CD4-positive, alpha-beta T cell treated with Interleukin-6 at 100 ng/mL for 8 hours (primary cell): Measurements from ENCODE around the gene PTGR3.

Experiments
- DNase-seq: peaks from one replicate; pipeline ENCODE4 v3.0.0-alpha.2; 2020; ENCODE audit warnings: mixed read lengths, low spot score

Gene PTGR3, protein sequence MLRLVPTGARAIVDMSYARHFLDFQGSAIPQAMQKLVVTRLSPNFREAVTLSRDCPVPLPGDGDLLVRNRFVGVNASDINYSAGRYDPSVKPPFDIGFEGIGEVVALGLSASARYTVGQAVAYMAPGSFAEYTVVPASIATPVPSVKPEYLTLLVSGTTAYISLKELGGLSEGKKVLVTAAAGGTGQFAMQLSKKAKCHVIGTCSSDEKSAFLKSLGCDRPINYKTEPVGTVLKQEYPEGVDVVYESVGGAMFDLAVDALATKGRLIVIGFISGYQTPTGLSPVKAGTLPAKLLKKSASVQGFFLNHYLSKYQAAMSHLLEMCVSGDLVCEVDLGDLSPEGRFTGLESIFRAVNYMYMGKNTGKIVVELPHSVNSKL

DNA sequence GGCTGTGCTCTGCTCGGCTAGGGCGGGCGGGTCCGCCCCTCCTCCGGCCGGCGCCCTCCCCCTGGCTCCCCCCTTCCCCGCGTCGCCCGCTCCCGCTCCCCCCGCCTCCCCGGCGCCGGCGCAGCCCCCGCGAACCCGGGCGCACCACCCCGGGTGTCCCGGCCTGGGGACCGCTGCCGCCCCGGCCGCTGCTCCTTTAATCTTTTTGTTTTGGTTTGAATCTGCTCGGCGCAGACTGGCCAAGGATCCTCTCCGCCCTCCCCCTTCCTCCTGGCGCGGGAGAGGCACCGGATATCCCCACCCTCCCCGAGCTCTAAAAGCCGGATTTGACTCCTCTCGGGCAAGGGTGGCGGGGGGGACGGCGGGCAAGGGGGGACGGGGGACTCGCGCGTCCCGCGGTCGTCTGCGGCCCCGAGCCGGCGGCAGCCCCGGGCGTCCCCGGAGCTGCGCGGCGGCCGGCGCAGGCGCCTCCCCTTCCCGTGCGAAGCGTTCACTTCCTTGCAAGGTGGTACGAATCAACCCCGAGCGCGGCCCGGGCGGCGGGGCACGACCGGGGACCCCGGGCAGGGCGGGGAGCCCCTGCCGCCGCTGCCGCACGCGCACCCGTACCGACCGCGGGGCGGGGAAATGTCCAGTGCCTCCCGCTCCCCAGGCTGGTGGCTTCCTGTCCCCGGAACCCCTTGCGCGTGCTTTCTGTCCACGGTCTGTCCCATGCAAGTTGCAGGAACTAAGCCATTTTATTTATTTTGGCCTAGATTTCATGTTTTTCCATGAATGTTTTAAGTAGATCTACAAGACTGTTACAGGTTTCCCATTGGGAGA, at the start of gene PTGR3:
Gene PTGR3, minus strand, starts transcription at position 11 of the 822 bp plus-strand sequence. CDS start 81 bp downstream, outside the sequence.
- DNase-seq: peak; percentile 78

GRCh38 chr18:75257605-75258004, 48.7 kb upstream of the PTGR3 start:
- DNase-seq: no peak

DNA sequence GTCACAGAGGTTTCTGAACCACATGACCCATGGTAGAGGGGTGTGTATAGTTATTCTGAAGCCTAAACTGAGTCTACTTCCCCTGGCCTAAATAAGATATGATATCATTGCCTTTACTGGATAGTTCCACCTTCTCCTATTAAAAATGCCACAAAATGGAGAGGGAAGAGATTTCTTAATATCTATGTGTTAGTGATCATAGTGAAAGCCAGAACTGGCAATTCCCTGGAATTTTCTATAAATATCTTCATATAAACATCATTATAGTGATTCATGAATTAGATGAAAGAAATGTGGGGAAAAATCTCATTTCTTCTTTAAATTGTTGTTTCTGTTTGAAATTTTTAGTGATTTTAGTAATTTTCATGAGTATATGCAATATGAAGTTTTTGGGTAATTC, 47.4 kb upstream of the PTGR3 start:
- no peak for DNase-seq

- DNase-seq: no peak
Measured at GRCh38 chr18:75255094-75255493, 46.2 kb upstream of the PTGR3 start.

DNA sequence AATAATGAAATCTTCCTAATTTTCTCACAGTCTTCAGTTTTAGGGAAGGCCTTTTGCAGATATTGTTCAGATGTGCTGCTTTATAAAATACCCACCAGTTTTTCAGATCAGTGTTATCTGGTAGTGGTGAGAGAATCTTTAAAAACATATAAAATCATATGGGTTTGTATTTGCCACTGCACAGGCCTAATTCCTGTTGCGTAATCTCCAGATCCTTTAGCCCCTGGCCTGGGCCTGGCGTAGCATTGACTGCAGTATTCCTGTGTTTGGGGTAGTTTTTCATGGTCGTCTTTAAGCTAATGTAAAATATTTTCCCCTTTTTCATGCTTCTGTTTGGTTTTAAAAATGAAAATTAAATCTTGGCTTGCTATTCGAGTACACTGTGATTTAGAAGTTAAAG, 44.8 kb upstream of the PTGR3 start:
- no peak for DNase-seq

DNA sequence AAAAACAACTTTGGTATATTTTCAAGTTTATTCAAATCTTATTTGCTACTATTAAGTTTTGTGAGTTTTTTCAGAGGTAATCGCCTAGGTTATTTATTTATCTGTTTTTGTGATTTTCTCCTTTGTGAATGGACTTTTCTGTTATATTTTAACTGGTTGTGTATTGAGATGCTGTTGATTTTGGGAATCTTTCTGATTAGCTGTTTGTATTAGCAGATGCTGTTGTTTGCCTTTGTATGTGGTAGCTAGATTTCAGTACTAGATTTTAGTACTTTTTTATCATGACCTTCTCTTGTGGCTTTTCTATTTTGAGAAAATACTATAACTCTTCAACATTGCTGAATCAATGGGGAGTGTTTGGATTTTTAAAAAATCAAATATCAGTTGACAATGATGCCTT, 44.1 kb upstream of the PTGR3 start:
- no peak for DNase-seq

DNA sequence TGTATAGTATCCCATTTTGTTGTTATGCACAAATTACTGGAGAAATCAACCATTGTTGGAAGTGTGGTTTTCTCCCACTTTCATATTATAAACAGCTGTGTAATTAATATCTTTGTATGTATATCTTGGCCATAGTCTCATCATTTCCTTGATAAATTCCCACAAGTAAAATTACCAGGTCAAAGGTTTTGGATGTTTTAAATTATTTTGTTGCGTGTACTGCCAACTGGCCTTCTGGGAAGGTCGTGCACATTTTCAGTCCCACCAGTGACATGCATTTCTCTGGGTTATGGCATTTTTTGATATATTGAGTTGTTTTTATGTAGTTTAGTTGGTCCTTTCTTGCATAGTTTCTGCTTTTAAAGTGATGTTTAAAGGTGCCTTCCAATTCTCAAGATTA, 43.2 kb upstream of the PTGR3 start:
- DNase-seq: no peak

GRCh38 chr18:75251466-75251865, 42.5 kb upstream of the PTGR3 start:
- DNase-seq: no peak

DNA sequence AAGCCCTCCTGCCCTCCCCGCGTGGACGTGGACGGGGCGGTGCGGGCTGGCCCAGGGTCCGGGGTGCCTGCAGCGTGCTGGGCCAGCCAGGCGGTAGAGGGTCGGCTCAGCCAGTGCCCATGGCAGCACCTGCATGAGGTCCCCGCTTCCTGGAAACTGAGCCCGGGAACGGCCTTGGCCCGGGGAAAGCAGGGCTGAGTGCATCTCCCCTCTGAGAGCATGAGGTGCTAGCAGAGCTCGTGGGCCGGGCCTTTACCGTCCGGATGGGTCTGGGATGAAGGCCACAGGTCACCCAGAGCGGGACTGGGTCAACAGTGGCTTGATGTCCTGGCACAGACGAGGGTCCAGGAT, 41.5 kb upstream of the PTGR3 start:
- no peak for DNase-seq

GRCh38 chr18:75249672-75250470, 40.9 kb upstream of the PTGR3 start:
- peak; percentile 26 for DNase-seq

DNA sequence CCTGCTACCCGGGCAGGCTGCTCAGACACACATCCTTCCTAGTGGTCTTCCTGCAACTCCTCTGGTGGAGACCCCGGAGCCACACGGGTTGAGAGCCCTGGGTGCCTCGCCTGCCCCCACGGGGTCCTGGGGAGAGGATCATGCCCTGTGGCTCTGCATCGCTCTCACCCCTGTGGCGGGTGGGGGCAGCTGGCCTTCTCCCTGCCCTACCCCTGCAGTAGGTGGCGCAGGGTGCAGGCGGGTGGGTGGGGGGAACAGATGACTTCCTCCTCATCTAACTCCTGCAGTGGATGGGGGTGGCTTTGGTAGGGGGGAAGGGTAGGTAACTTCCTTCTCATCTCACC, 40.2 kb upstream of the PTGR3 start:
- DNase-seq: no peak

- DNase-seq: no peak
Measured at GRCh38 chr18:75248426-75249174, 39.7 kb upstream of the PTGR3 start.

DNA sequence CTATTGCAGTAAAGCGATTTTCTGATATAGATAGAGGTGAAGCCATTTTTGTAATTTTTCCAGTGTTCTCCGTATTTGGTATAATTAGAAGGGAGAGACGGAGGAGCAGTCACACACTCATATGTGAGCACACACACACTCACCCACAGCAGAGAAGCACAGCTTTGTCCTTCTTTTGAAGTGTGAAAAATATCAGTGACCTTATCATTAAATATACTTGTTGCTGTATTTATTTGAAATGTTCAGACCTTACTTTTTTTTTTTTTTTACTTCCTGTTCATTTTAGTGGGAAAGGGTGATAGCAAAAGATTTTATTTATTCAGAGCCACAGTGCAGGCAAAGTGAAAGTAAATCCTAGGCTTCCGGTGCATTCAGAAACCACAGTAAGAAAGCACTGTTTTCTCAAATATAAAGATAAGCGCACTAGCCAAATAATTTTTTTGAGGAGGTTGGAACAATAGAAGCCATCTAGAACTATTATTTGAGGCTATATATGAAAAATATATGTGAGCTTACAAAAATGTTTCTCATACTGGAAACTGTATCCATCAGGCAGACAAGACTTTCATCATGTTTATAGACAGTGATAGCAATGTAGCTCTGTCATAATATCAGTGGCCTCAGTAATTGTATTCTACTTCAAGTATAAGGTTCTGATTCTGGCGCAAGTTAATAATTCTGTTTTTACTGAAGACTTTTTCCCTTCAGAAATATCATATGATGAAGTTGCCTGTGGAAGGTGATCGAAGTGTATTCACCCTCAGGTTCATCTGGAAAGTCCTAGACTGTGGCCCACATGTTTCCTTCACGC, 38.9 kb upstream of the PTGR3 start:
- peak; percentile 51 for DNase-seq

DNA sequence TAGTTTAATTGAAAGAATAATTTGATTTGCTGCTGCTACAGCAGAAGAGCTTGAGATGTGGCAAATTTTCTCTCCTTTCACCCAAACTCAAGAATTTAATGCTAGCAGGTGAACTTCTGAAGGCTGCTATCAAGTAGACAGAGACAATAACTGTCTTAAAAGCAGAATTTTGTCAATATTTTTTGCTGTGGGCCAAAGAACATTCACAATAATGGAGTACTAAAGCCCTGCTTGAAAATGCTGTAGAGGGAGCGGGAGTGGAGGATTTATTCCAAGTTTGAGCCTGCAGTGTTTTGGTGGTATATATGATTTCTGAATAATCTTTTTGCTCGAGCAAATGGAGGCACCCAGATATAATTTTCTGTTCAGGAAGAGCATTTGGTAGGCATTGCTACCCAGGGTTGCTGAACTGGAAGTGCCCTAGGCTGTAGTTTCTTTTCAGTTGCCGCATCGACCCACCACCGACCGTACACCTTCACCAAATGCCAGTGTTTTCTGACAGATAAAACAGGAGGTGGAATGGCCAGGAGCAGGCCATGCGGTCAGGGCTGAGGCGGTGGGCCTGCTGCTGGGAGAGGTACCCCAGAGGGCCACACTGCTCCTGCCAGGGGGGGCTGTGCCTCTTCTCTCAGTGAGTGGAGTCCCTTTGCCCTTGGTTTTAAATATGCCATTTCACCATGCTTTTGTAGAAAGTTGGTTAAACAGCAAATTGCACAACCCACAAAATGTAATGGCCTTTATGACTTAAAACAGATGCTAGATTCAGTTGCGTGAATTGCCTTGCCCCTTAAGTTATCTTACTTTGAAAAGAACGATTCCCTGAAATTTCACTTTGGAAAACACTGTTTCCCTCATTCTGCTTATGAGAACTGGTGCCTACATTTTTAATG, 38.0 kb upstream of the PTGR3 start:
- DNase-seq: no peak

GRCh38 chr18:75244351-75245313, 35.7 kb upstream of the PTGR3 start:
- peak; percentile 18 for DNase-seq

DNA sequence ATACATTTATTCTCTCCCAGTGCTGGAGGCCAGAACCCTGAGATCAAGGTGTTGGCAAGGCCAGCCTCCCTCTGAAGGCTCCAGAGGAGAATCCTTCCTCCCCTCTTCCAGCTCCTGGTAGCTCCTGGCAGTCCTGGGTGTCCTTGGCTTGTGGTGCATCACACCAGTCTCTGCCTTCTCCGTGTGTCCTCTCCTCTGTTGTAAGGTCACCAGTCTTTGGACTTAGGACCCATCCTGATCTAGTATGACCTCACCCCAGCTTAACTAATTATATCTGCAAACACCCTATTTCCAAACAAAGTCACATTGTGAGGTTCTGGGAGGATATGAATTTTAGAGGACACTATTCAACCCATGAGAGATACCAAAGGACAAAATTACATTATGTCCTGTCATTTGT, 32.8 kb upstream of the PTGR3 start:
- no peak for DNase-seq

- DNase-seq: no peak
Measured at GRCh38 chr18:75240433-75240832, 31.5 kb upstream of the PTGR3 start.

- no peak for DNase-seq
Measured at GRCh38 chr18:75238786-75239185, 29.8 kb upstream of the PTGR3 start.

GRCh38 chr18:75238100-75238499, 29.2 kb upstream of the PTGR3 start:
- no peak for DNase-seq
